Activated T-helper 2 cell treated with anti-CD3 and anti-CD28 coated beads, Interferon-gamma antibody, Interleukin-2, Interleukin-4, amounts not matched to agents 10 μg/mL and 5 μg/mL and 100 μg/mL, durations not matched to agents 14 hours and 24 hours and 36 hours (primary cell): ENCODE data around the gene NIM1K. TPM values are rescaled to one million over a fixed set of nuclear protein-coding genes. Genes with fewer than 3 reads are reported as not detected.
"Not testable (repeated sequence)": the region's sequence is repeated elsewhere in the genome, so short reads cannot be mapped to it uniquely, and the experiment has no call there.

ENCODE experiments used
- DNase-seq: peaks from one replicate; pipeline ENCODE4 v3.0.0; 2021; ENCODE audit warnings: low spot score
- H3K27ac Mint-ChIP-seq: one replicate; pipeline ENCODE4 v1.8.0; 2021; ENCODE audit warnings: mixed read lengths
- H3K27me3 Mint-ChIP-seq: one replicate; pipeline ENCODE4 v1.8.0; 2021; ENCODE audit warnings: low read depth, mixed read lengths
- H3K36me3 Mint-ChIP-seq: one replicate; pipeline ENCODE4 v1.8.0; 2021; ENCODE audit warnings: low read depth, mixed read lengths
- H3K4me1 Mint-ChIP-seq: one replicate; pipeline ENCODE4 v1.8.0; 2021; ENCODE audit warnings: low read depth, mixed read lengths
- H3K4me3 Mint-ChIP-seq: one replicate; pipeline ENCODE4 v1.8.0; 2021; ENCODE audit warnings: low read depth, mild to moderate bottlenecking, moderate library complexity, mixed read lengths
- H3K9me3 Mint-ChIP-seq: one replicate; pipeline ENCODE4 v1.8.0; 2021; ENCODE audit warnings: mixed read lengths
- intact Hi-C: fragments of 100-400 bp; cut with micrococcal nuclease; formaldehyde crosslinking; loops from one replicate; pipeline ENCODE4 v1.15.1; 2023
- total RNA-seq: library from RNA; stranded (reverse); gene quantifications from 2 replicates; pipeline ENCODE4 v1.2.3, GENCODE V29; 2022

NIM1K gene
- total RNA-seq, 1 donor from 2014 or later: 1.1 TPM

DNA sequence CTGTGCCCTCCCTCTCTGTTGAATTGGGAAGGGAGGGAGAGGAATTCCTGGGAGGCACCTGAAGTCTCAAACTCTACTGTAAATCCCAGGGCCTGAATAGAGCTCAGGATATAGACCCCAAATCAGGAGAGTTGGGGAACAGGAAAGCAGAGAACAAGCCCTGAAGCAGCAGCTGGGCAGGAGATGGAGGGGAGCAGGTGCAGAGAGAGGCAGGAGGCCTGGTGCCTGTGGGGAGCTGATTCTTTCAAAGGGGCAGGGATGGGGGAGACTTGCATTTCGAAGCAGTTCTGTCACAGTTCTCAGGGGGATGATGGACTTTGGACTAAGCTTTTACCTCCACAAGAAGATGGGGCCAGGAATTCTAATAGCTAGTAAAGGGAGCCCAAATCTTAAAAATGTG lies 50.2 kb downstream of the NIM1K start:
- Mint-ChIP-seq H3K27me3 (peaks cover 6% of the 10 kb centered on the region), H3K9me3 (no peaks in the 10 kb centered on the region), H3K4me1 (peaks cover 45% of the 10 kb centered on the region), H3K36me3 (no peaks in the 10 kb centered on the region), H3K27ac (peak overlapping the region; percentile 33), H3K4me3 (peak overlapping the region; percentile 11)
- no peak for DNase-seq
- intact Hi-C loops: loop anchor here (5.0 kb wide), 3 partner anchors 40 to 60 kb away; partner anchors contain the start of gene NIM1K

DNA sequence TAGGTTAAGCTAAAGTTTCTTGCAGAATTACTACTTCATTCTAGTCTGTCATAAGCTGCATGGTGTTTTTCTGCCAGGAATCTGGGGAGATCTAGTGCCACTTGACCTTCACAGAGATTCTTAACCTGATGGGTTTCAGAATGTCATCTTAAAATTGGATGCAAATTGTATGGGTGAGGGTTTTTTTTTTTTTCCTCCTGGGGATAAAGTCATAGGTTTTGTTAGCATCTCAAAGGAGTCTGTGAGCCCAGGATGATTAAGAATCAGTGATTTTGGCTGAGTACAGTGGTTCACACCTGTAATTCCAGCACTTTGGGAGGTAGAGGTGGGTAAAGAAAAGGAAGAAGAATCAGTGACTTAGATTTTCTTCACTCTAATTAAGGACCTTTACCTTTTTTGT lies 51.2 kb downstream of the NIM1K start:
- no peak for DNase-seq
- peaks cover 8% of the 10 kb centered on the region for H3K27me3 Mint-ChIP-seq
- H3K4me1 Mint-ChIP-seq: peaks cover 46% of the 10 kb centered on the region
- peak overlapping the region; percentile 24 for H3K27ac Mint-ChIP-seq
- no peaks in the 10 kb centered on the region for H3K36me3 Mint-ChIP-seq
- intact Hi-C loops: loop anchor here (5.0 kb wide), 3 partner anchors 39 to 59 kb away; partner anchors contain the start of gene NIM1K
- no peaks in the 10 kb centered on the region for H3K9me3 Mint-ChIP-seq
- H3K4me3 Mint-ChIP-seq: no peak overlapping the region

DNA sequence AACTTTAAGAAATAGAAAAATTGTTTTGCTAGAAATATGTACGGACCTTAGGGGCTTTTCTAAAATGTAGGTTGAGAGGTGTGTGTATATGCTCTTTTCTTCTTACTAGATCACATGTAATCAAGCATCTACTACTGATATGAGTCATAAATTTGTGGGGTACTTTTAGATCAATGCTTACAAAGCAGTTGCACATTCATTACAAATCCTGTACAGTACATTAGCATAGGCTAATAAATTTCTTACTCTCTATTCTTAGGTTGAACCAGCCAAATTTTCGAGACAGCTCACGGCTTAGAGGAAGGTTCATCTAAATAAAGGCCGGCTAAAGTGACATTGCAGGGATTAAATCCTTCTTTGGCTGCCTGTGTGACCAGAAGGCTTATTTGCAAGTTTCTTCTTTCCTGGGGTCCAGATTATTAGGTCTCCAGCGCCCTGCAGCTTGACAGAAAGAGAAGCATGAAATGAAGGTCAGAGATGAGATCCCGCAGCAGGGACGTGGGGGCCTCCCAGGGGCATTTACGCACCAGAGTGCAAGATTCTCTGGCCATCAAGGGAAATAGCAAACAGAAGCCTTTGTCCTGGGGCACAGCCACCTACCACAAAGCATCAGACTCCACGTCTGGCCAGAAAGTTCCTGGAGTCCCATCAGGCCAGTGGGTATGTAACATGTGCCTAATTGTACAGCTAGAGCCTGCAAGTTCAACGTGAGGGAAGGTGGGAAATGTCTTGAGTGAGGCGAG lies 53.0 kb downstream of the NIM1K start:
- H3K4me1 Mint-ChIP-seq: peaks cover 42% of the 10 kb centered on the region
- H3K4me3 Mint-ChIP-seq: no peak overlapping the region
- intact Hi-C loops: loop anchor here (5.0 kb wide), 3 partner anchors 37 to 57 kb away; partner anchors contain the start of gene NIM1K
- H3K27ac Mint-ChIP-seq: no peak overlapping the region
- peaks cover 10% of the 10 kb centered on the region for H3K27me3 Mint-ChIP-seq
- no peaks in the 10 kb centered on the region for H3K36me3 Mint-ChIP-seq
- H3K9me3 Mint-ChIP-seq: no peaks in the 10 kb centered on the region
- DNase-seq: no peak

DNA sequence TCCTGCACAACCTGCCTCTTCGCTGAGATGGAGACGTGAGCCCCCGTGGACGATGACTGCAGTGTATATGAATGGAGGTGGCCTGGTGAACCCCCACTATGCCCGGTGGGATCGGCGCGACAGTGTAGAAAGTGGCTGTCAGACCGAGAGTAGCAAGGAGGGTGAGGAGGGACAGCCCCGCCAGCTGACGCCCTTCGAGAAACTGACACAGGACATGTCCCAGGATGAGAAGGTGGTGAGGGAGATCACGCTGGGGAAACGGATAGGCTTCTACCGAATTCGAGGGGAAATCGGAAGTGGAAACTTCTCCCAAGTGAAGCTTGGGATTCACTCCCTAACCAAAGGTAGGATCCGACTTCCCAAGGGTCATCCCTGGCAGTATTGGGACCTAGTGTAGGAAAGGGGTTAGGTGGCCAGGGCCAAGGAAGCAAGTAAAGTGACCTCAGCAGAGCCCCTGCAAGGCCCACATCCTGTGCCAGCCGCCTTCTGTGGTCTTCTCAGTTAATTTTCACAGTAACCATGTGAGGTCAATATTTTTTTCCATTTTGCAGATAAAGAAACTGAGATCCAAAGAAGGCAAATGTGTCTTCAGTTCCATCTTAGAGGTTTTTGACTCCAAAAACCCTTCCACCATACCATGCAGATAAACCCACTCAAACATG lies 53.8 kb downstream of the NIM1K start:
- no peak for DNase-seq
- H3K9me3 Mint-ChIP-seq: no peaks in the 10 kb centered on the region
- no peak overlapping the region for H3K4me3 Mint-ChIP-seq
- intact Hi-C loops: no loop called here
- no peaks in the 10 kb centered on the region for H3K36me3 Mint-ChIP-seq
- peaks cover 14% of the 10 kb centered on the region for H3K27me3 Mint-ChIP-seq
- H3K27ac Mint-ChIP-seq: no peak overlapping the region
- peaks cover 42% of the 10 kb centered on the region for H3K4me1 Mint-ChIP-seq

DNA sequence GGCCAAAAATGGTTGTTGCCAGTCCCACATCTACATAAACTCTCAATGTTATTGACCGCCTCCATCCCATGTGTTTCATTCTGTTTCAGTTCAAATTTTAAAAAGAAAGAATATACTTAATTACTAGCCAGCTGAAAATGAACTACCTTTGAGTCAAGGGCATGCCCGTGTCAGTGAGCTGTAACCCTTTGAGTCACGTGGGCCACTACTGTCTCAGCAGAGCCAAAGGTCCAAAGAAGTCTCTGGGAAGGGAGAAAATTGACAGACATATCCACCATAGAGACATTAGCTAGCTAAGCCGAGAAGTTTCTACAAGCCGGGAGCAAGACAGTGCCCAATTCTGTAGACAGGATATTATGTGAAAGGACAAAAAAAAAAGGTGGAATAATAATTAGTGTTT lies 59.7 kb downstream of the NIM1K start:
- Mint-ChIP-seq H3K36me3 (no peaks in the 10 kb centered on the region), H3K4me1 (peaks cover 4% of the 10 kb centered on the region), H3K27me3 (peaks cover 41% of the 10 kb centered on the region), H3K27ac (no peak overlapping the region), H3K4me3 (no peak overlapping the region), H3K9me3 (no peaks in the 10 kb centered on the region)
- no peak for DNase-seq
- intact Hi-C loops: no loop called here

DNA sequence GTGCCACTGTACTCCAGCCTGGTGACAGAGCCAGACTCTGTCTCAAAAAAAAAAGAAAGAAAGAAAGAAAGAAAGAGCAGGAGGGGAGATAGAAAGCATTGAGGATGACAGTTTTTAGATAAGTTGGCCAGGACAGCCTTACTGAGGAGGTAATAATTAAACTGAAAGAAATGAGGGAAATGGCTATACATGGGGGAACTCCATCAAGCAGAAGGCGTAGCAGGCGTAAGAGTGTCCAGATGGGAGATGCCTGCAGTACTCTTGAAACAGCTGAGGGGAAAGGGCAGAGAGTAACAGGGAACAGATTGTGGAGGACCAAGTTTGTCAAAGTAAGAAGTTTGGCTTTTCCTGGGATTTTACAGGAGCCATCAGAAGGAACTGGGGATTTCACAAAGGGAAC lies 63.7 kb downstream of the NIM1K start:
- Mint-ChIP-seq H3K27me3 (peaks cover 47% of the 10 kb centered on the region), H3K4me3 (no peak overlapping the region), H3K36me3 (no peaks in the 10 kb centered on the region), H3K4me1 (no peaks in the 10 kb centered on the region), H3K27ac (no peak overlapping the region), H3K9me3 (no peaks in the 10 kb centered on the region)
- intact Hi-C loops: no loop called here
- DNase-seq: no peak

DNA sequence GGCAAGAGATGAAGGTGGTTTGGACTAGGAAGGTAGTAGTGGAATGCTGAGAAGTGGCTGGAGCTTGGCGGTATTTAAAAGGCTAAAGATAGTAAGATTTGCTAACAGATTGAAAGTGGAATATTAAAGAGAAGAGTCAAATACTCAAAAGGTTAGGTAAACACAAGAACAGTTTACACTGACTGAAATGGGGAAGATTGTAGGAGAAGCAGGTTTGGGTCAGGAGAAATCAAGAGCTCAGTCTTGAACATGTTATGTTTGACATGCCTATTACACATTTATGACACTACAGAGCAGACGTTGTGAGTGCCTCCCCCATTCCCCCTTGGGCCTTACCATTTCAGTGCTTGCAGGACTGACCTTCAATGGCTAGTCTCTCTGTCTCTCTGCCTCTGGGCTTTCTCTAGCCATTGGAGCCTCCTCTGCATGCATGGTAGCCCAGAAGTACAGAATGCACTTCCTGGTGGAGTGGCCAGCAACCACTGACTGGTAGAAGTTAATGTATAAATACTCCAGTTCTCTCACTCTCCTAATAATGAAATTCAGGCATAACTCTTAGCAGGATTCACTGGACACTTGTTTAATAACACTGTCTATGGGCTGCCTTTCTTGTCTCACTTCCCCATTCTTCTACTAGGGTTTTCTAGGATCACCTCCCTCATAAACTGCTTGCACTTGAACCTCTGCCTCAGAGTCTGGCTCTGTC lies 64.4 kb downstream of the NIM1K start:
- no peaks in the 10 kb centered on the region for H3K36me3 Mint-ChIP-seq
- peaks cover 46% of the 10 kb centered on the region for H3K27me3 Mint-ChIP-seq
- no peak overlapping the region for H3K4me3 Mint-ChIP-seq
- H3K27ac Mint-ChIP-seq: no peak overlapping the region
- no peaks in the 10 kb centered on the region for H3K9me3 Mint-ChIP-seq
- intact Hi-C loops: no loop called here
- no peaks in the 10 kb centered on the region for H3K4me1 Mint-ChIP-seq
- no peak for DNase-seq

DNA sequence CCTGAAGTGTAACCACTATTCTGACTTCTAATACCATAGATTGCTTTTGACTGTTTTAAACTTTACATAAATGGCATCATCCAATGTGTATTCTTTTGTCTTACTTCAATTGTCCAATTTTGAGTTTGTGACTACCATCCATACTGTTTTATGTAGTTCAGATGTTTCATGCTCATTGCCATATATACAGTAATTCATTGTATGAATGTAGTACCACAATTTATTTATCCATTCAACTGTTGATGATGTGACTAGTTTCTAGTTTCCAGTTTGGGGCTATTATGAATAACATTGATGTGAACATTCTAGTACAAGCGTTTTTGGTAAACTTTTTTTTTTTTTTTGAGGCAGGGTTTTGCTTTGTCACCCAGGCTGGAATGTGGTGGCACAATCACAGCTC lies 66.1 kb downstream of the NIM1K start:
- H3K9me3 Mint-ChIP-seq: peaks cover 4% of the 10 kb centered on the region

DNA sequence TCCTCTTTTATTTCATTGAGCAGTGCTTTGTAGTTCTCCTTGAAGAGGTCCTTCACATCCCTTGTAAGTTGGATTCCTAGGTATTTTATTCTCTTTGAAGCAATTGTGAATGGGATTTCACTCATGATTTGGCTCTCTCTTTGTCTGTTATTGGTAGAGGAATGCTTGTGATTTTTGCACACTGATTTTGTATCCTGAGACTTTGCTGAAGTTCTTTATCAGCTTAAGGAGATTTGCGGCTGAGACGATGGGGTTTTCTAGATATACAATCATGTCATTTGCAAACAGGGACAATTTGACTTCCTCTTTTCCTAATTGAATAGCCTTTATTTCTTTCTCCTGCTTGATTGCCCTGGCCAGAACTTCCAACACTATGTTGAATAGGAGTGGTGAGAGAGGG lies 70.2 kb downstream of the NIM1K start:
- Mint-ChIP-seq H3K27me3 (peaks cover 49% of the 10 kb centered on the region), H3K9me3 (peaks cover 12% of the 10 kb centered on the region)
- H3K4me1 Mint-ChIP-seq, H3K36me3 Mint-ChIP-seq, intact Hi-C loops, H3K27ac Mint-ChIP-seq, DNase-seq, H3K4me3 Mint-ChIP-seq: not testable (repeated sequence)

More for the DNA sequence above, 66.1 kb downstream of the NIM1K start:
- Mint-ChIP-seq H3K27ac (no peak overlapping the region), H3K36me3 (no peaks in the 10 kb centered on the region), H3K4me3 (no peak overlapping the region), H3K27me3 (peaks cover 49% of the 10 kb centered on the region), H3K4me1 (no peaks in the 10 kb centered on the region)
- no peak for DNase-seq
- intact Hi-C loops: no loop called here

DNA sequence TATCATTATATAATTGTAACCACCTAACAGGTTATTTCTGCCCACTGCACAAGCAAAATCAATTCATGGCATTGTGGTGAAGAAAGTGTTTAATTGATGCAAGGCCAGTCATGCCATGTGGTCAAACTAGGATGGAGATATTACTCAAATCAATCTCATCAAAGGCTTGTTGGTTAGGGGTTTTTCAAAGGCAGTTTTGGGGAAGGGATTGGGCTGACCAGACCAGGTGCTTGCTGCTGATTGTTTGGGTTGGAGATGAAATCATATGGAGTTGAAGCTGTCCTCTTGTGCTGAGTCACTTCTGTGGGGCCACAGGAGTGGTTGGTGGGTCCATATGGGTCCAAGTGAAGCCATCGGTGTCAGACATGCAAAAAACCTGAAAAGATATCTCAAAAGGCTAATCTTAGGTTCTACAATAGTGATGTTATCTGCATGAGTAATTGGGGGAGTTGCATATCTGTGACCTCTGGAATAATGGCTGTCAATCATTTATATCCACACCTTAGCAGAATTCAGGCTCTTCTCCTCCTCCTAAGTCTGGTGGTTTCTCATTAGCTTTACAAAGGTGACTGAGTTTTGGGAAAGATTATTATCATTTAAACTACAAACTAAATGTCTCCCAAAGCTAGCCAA lies 76.3 kb downstream of the NIM1K start:
- no peak overlapping the region for H3K4me3 Mint-ChIP-seq
- H3K27me3 Mint-ChIP-seq: peaks cover 35% of the 10 kb centered on the region
- H3K36me3 Mint-ChIP-seq: no peaks in the 10 kb centered on the region
- DNase-seq: no peak
- intact Hi-C loops: no loop called here
- peaks cover 14% of the 10 kb centered on the region for H3K4me1 Mint-ChIP-seq
- H3K9me3 Mint-ChIP-seq: peaks cover 21% of the 10 kb centered on the region
- H3K27ac Mint-ChIP-seq: no peak overlapping the region

DNA sequence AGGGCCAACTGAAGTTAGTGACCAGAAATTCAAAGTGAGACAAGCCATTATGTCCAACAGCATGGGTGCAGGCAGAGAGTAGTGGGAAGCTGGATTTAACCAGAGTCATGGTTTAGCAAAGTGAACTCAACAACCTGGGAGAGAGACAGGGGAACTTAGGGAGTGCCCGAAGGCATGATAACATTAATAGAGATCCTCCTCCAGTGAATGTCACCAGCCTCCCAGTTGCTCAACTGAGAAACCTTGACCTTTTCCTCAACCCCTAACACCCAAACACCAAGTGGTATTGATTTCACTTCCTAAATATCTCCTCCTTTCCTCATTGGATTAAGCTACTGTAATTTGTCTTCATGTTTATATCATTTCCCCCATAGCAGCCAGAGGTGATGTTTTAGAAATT lies 78.6 kb downstream of the NIM1K start:
- DNase-seq: no peak
- Mint-ChIP-seq H3K9me3 (peaks cover 21% of the 10 kb centered on the region), H3K4me3 (no peak overlapping the region), H3K27ac (no peak overlapping the region), H3K36me3 (no peaks in the 10 kb centered on the region), H3K27me3 (peaks cover 20% of the 10 kb centered on the region), H3K4me1 (peaks cover 14% of the 10 kb centered on the region)
- intact Hi-C loops: no loop called here

DNA sequence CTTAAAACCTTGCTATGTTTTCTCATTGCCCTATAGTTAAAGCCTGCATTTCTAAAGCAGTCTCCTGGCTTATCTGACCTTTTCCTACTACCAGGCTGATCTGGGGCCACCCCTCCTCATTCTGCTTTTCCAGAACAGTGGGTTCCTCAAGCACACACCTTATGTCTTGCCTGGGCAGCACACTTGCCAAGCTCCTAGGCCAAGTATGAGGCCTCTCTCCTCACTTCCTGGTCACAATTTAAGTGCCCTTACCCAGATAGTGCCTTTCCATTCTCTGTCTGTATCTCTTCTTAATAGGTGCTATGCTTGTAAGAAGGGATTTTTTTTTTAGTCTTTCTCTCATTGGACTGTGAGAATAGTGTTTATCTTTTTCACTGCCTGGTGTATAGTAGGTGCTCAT lies 81.5 kb downstream of the NIM1K start:
- intact Hi-C loops: no loop called here
- Mint-ChIP-seq H3K27ac (no peak overlapping the region), H3K4me1 (no peaks in the 10 kb centered on the region), H3K4me3 (no peak overlapping the region), H3K9me3 (peaks cover 7% of the 10 kb centered on the region), H3K36me3 (no peaks in the 10 kb centered on the region), H3K27me3 (peaks cover 13% of the 10 kb centered on the region)
- DNase-seq: no peak
